ENCODE data around the gene IGFBP5.

Gene IGFBP5

DNA sequence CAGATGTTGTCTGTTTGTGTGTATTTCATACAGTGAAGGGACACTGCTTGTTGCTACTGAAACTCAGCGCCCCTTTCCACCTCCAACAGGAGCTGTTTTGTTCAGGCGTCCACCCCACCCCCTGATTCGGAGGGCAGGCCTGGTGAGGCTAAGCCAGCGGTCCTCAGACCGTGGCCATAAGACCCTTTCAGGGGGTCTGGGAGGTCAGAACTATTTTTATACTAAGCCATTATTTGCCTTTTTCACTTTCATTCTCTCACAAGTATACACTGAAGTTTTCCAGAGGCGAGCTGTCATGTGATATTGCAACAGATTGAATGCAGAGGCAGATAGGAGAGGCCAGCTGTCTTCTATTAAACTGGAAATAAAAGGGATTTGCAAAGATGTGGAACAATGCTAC lies 39.7 kb upstream of the IGFBP5 start:
- H3K27ac ChIP-seq = no peak overlapping the region
- no peaks in the 10 kb centered on the region for H3K4me1 ChIP-seq
- no peak overlapping the region for H3K9ac ChIP-seq

DNA sequence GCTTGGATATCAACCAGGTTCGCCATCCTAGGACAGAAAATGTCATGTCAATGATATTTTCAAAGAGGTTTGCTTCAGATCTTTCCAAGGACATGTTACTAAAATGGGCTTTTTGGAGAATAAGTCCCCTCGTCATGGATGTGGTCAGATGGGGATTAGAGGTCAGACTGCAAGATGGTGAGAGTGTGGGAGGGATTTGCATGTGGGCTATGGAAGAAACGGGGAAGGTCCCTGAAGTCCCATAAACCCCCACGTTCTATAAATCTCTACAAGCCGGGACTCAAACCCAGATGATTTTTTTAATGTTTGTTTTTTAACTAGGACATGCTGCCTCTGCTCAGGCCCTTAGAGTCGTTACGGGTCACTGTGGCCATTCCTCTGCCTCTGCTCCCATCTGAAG lies 37.7 kb upstream of the IGFBP5 start:
- no peaks in the 10 kb centered on the region for H3K79me2 ChIP-seq
- TF ChIP-seq, protein P1, sequence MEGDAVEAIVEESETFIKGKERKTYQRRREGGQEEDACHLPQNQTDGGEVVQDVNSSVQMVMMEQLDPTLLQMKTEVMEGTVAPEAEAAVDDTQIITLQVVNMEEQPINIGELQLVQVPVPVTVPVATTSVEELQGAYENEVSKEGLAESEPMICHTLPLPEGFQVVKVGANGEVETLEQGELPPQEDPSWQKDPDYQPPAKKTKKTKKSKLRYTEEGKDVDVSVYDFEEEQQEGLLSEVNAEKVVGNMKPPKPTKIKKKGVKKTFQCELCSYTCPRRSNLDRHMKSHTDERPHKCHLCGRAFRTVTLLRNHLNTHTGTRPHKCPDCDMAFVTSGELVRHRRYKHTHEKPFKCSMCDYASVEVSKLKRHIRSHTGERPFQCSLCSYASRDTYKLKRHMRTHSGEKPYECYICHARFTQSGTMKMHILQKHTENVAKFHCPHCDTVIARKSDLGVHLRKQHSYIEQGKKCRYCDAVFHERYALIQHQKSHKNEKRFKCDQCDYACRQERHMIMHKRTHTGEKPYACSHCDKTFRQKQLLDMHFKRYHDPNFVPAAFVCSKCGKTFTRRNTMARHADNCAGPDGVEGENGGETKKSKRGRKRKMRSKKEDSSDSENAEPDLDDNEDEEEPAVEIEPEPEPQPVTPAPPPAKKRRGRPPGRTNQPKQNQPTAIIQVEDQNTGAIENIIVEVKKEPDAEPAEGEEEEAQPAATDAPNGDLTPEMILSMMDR (IDR thresholded peaks at IDR 0.05) = no peak
- no peak overlapping the region for H3K4me3 ChIP-seq (ENCODE audit: low read depth, low read length)
- H3K4me1 ChIP-seq = no peaks in the 10 kb centered on the region
- no peaks in the 10 kb centered on the region for H3K9me3 ChIP-seq (ENCODE audit: control insufficient read depth, low read length)
- H3K36me3 ChIP-seq (ENCODE audit: control insufficient read depth, insufficient read depth, low read length) = no peaks in the 10 kb centered on the region
- H2AFZ ChIP-seq = no peak overlapping the region
- H3K4me2 ChIP-seq (ENCODE audit: low read length) = no peak overlapping the region
- no peak overlapping the region for H3K9ac ChIP-seq
- H3K27me3 ChIP-seq (ENCODE audit: control insufficient read depth, insufficient read depth, low read length) = no peaks in the 10 kb centered on the region
- no peak overlapping the region for H3K27ac ChIP-seq

More for the DNA sequence above, 39.7 kb upstream of the IGFBP5 start:
- Histone ChIP-seq H3K79me2 (no peaks in the 10 kb centered on the region), H3K4me2 (ENCODE audit: low read length) (no peak overlapping the region), H3K27me3 (ENCODE audit: control insufficient read depth, insufficient read depth, low read length) (no peaks in the 10 kb centered on the region), H3K36me3 (ENCODE audit: control insufficient read depth, insufficient read depth, low read length) (no peaks in the 10 kb centered on the region), H3K4me3 (ENCODE audit: low read depth, low read length) (no peak overlapping the region), H2AFZ (no peak overlapping the region), H3K9me3 (ENCODE audit: control insufficient read depth, low read length) (no peaks in the 10 kb centered on the region)
- TF ChIP-seq, protein P1 (IDR thresholded peaks at IDR 0.05) = no peak

DNA sequence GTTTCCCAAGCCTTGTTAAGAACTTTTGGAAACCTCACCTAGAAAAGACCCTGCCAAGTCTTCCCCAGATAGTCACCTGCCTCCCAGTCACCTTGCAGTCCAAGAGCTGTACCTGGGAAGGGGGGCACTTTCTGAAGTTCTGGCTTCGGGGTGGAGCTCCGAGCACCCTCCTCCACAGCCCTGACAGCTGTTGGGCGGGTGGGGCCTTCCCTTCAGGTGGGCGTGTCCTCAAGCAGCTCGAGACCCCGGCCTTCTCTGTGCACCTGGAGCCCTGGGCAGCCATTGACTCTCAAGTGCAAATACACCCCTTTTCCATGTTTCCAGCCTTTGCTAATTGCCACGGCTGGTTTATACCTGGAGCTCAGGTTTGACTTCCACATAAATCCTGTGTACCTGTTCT lies 37.0 kb upstream of the IGFBP5 start:
- Histone ChIP-seq H3K4me2 (ENCODE audit: low read length) (no peak overlapping the region), H3K9me3 (ENCODE audit: control insufficient read depth, low read length) (no peaks in the 10 kb centered on the region), H3K4me3 (ENCODE audit: low read depth, low read length) (no peak overlapping the region)

DNA sequence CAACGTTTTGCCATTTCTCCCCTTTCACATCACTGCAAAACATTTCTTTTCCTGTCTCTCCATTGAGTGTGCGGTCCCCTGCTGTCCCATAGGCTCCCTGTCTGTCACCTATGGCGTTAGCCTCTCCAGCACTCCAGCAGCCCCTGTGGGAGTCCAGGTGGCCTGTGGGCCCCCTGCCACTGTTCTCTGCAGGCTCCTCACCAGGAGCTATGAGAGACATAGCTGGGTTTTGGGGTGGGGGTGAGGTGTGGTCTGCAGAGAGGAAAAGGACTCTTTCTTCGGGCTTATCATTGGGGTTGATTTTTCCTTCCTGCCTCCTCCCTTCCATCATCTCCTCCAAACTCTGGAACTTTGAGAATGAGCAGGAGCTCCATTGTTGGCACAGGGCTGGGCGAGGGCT lies 36.1 kb upstream of the IGFBP5 start:
- H3K27ac ChIP-seq = no peak overlapping the region
- no peak overlapping the region for H3K4me3 ChIP-seq (ENCODE audit: low read depth, low read length)
- no peak overlapping the region for H3K9ac ChIP-seq
- H3K27me3 ChIP-seq (ENCODE audit: control insufficient read depth, insufficient read depth, low read length) = no peaks in the 10 kb centered on the region
- H3K36me3 ChIP-seq (ENCODE audit: control insufficient read depth, insufficient read depth, low read length) = no peaks in the 10 kb centered on the region
- H3K4me1 ChIP-seq = no peaks in the 10 kb centered on the region
- H3K79me2 ChIP-seq = no peaks in the 10 kb centered on the region
- no peaks in the 10 kb centered on the region for H3K9me3 ChIP-seq (ENCODE audit: control insufficient read depth, low read length)
- H3K4me2 ChIP-seq (ENCODE audit: low read length) = no peak overlapping the region
- H2AFZ ChIP-seq = no peak overlapping the region
- TF ChIP-seq, protein P1 (IDR thresholded peaks at IDR 0.05) = no peak

More for the DNA sequence above, 37.0 kb upstream of the IGFBP5 start:
- TF ChIP-seq, protein P1 (IDR thresholded peaks at IDR 0.05) = no peak
- H3K27ac ChIP-seq = no peak overlapping the region
- no peaks in the 10 kb centered on the region for H3K79me2 ChIP-seq
- no peaks in the 10 kb centered on the region for H3K36me3 ChIP-seq (ENCODE audit: control insufficient read depth, insufficient read depth, low read length)
- no peaks in the 10 kb centered on the region for H3K27me3 ChIP-seq (ENCODE audit: control insufficient read depth, insufficient read depth, low read length)
- no peak overlapping the region for H3K9ac ChIP-seq
- no peaks in the 10 kb centered on the region for H3K4me1 ChIP-seq
- H2AFZ ChIP-seq = no peak overlapping the region

DNA sequence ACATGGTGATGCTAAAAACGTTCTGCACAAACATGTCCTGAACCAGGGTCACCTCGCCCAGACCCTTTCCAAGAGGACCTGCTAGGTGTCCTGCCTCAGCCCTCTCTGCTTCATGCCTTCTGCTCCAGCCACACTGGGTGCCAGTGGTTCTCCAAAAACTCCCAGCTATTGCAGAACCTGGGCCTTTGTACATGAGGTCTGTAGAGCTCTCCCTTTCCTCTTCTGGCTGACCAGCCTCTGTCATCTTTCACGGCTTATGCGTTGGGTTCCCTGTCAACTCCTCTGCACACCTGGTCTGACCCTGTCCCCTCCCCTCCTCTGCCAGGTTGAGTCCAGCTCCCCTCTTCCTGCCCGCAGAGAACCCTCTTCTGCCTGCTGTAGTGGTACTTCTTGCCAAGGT lies 35.5 kb upstream of the IGFBP5 start:
- H3K27ac ChIP-seq = no peak overlapping the region

More for the DNA sequence above, 35.5 kb upstream of the IGFBP5 start:
- Histone ChIP-seq H3K9me3 (ENCODE audit: control insufficient read depth, low read length) (no peaks in the 10 kb centered on the region), H3K79me2 (no peaks in the 10 kb centered on the region), H3K27me3 (ENCODE audit: control insufficient read depth, insufficient read depth, low read length) (no peaks in the 10 kb centered on the region), H3K4me3 (ENCODE audit: low read depth, low read length) (no peak overlapping the region), H2AFZ (no peak overlapping the region), H3K36me3 (ENCODE audit: control insufficient read depth, insufficient read depth, low read length) (no peaks in the 10 kb centered on the region), H3K4me2 (ENCODE audit: low read length) (no peak overlapping the region), H3K9ac (no peak overlapping the region), H3K4me1 (no peaks in the 10 kb centered on the region)
- TF ChIP-seq, protein P1 (IDR thresholded peaks at IDR 0.05) = no peak

Measured in parathyroid adenoma (tissue), 2 donors.